GM04504 (cell line): ENCODE measurements around the gene SRPX.

Experiments used
- DNase-seq: peaks from one replicate; pipeline ENCODE4 v3.0.0-alpha.2; 2012; ENCODE audit warnings: low read depth

The SRPX gene

DNA sequence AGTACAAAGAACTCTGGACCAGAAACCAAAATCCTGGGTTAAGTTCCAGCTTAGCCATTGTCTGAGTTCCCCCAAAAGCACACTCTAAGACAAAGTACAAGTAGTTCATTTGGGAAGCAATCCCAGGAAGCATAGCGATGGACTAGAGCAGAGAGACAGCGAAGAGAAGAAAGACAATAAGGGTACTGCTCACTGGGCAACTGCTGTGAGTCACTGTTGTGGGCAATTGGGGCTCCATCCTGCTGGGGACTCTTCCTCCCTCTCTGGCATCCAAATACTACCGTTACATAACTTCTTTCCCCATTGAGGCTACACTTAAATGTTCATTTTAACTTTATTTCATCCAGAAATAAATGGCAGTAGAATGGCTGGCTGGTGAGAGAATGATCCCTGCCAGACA lies 14.1 kb downstream of the SRPX start:
- DNase-seq: no peak

DNA sequence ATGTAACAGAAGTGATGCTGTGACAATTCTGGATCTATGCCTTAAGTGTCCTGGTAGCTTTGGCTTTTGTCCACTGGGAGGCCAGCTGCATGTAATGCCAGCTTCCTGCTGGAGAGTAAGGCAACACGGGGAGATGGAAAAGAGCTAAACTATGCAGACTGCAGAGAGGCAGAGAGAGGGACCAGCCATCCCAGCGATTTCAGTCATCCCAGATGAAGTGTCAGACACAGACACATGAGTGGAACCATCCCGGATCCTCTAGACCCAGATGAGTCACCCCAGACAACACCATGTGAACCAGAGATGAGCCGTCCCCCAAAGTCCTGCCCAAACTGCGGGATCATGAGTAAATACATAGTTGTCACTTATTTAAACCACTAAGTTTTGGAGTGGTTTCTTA lies 14.6 kb downstream of the SRPX start:
- DNase-seq: no peak

DNA sequence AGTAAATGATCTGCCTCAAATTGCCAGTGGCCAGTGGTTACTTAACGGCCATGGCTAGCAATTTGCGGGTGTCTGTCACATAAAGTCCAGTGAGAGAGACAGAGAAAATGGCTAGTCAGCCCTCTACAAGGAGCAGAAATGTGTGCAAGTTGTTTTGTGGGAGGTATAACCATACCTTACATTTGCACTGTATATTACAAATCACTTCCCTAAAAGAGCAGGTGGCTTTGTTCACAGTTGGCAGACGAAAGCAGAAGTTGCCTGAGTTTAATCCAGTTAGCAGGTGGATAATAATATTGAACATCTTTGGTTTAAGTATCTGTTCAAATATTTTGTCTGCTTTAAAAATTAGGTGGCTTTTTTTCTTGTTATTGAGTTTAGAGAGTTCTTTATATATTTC lies 15.6 kb downstream of the SRPX start:
- no peak for DNase-seq

DNA sequence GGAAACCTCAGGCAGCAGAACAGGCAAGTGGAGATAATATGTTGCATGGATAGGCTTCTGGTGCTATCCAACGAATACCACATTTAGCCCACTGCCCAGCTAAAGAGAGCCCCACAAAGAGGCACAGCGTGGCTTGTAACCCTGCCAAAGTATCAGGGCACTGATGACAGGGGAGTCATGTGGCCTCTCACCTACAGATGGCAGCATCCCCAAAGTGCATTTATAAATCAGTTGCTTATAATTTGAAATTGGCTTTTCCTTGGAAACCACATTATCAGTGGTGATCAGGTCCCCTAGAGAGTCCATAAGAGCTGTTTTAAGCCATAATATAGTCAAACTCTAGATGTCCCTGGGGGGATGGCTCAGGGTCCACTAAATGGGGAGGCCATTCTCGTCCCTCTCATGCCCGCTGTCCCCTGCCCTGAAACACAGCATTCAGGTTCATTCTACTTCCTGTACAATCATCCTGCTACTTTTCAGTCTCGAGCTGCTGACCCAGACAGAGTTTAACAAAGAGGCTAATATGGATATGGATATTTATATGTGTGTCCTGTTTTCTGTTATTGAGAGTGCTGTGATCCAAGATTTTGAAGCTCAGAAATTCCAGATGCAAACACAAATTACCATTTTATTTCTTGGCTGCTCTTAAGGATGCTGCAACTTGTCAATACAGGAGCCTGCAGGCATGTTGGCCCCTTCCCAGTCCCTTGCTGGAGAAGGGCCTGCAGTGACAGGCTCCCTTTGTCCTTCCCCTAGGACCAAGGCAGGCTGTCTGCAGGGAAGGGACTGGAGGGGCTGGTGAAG lies 28.5 kb downstream of the SRPX start:
- no peak for DNase-seq

DNA sequence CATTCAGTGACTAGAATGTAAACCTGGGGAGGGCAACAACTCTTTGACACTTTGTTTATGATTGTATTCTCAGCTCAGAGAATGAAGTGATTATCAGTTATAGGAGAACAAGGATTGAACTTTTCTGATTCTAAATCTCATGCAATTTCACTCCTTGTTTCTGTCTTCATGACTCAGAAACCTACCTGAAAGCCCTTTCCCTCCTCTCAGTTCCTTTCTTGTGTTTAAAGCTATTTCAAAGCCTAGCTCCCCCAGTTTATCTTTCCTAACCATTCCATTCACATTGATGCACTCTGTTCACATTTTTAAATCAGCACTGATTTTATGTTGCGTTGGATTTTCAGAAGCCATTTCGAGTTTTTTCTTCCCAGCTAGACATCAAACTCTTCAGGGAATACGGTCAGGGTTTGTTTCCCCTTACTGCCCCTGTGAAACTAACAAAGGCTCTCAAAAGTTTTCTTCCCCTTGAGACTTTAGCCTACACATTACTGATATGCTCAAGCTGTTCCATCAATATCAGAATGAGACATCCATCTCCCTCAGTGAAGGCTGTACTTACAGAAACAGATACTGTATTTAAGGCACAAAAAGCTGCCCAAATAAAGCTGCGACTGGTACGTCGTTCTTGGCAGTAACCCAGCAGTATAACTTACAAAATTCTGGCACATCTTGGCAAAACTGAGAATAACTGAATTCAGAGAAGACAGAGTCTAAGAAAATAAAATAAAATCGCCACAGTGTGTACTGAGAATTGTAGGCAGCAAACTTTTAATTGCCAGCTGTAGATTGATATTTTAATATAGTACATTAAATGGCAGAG lies 31.0 kb downstream of the SRPX start:
- no peak for DNase-seq

DNA sequence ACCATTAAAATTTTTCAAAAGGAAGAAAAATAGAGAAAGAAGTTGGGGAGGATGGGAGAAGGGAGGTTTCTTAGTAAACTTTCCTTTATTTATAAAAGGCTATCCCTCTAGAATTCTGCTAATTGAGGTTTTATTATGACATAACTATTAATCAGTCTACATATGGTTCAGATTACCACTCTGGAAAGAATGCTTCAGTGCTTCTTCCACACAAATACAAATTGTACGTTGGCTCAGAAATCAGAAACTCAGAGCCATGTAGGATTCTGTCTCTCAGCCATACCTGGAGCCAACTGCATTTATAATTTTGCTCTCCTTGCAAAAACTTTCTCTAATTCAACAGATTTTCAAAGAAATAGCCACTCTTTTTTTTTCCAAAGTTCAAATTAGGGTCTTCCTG lies 37.1 kb downstream of the SRPX start:
- no peak for DNase-seq

DNA sequence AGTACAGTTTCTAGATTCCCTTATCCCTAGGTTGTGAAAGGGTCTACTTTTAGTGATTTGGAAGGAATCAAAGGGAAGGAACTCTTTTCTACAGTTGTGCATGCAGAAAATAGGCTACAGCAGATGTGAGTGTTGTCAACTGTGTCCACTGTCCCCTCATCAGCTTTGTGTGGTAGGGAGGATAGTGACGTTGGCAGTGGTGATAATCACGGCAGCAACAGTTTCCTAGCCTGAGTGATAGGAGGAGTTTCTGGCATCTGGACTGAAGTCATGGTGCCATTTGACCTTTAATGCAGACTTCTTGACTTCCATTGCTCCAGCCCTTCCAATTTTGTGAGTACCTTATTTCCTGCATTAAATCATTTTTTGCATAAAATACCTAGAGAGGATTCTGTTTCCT lies 39.3 kb downstream of the SRPX start:
- no peak for DNase-seq

DNA sequence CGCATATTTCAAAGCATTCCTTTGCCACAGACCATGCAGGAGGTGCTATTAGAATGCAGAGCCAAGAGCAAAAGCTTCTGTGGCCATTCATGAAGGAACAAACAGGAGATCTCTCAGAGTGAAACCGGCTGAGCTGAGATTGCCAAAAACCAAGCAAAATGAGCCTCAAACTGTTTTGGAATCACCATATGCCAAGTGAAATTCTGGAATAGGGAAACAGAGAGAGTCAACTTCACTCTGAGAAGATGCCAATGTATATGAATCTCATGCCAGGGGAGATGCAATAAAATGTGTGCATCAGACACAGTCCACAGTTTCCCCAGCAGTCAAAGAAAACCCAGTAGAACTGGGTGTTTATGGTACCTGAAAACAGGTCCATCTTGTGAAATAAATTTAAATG lies 42.3 kb downstream of the SRPX start:
- DNase-seq: no peak

DNA sequence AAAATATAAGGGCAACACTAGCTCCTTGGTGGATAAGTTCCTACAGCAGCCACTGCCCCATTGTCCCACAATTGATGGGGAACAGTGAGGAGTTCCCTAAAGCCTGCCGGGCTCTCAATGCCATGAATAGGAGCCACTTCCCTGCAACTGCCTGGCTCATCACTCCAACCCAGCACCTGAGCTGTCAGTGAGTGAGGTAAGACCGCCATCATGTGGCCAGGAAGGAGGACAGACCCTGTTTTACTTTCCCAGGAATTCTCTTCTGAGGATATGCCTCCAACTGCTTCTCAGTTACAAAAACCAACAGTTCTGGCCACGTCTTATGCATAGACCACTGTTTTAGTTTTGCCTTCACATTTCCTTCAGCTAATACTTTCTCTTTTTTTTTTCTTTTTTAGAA lies 45.5 kb downstream of the SRPX start:
- no peak for DNase-seq

DNA sequence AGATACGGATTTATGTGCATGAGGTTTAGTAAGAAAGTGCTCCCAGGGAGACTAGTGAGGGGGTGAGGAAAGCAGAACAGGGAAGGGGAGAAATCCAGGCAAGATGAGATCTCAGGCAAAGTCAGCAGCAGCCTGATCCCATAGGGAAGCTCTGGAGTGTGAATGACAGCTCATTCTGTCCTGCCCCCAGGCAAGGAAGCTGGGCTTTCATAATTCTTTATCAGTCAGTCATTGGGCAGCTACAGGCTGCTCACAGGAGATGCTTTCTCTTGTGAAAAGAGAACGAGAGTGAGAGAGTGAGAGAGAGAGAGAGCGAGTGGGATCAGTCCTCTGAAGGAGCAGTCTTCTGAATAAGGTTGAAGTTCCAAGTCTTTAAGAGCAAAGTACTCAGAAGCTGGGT lies 48.1 kb downstream of the SRPX start:
- no peak for DNase-seq

DNA sequence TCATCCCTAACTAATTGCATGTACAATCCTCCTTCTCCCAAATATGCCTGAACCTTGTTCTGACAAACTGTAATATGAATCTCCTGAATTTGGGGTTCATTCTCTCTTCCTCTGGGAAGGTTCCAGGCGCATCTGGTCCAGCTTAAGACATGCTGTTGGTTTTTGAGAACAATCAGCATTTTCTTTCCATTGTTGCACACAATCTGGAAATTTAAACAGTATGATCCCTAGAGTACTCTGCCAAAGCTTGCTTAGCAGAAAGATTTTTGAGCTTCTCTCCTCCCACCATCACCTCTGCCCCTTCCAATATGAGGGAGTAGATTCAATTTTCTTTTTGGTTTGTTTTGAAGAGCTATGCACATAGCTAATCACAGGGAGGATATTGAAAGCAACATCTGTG lies 50.1 kb downstream of the SRPX start:
- no peak for DNase-seq

DNA sequence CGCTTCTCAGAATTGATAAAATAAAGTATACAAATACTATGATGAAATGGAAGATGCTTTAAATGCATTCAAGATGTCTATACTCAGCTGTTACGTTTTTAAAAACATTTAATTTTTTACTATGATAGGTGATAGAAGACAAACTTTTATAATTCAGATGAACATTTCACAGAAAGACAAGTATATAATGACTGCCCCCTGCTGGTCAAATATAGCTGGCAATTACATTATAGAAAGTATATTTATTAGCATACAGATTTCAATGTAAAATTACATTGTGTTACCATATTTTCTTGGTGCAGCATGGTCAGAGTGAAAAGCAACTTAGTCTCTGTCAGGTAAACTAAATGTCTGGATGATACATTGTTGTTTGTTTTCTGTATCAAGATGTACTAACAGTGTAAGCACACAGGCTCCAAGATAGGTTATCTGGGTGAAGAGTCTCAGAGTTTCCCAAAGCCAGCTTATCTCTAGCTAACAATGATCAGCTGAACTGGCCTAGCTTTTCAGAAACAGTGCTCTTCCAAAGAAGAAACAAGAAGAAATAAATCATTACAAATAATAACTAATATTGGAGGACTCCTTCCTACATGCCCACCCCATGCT lies 54.1 kb downstream of the SRPX start:
- no peak for DNase-seq

DNA sequence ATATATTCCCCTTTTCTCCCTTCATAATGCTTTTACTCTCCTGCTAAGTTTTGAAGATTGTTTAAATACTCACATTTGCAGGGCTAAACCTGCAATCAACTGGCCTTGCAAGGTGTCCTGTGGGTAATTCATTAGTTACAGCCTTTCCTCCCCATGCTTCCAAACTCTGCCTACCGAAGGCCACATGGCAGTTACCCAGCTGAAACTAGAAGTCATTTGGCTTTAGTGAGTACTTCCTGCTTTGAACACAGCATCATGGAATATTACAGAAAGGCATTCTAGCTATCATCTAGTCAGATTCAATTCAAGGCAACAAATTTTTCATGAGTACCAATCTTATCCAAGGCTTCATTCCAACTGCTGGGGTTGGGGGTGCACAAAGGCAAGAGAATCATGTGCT lies 55.6 kb downstream of the SRPX start:
- DNase-seq: no peak

DNA sequence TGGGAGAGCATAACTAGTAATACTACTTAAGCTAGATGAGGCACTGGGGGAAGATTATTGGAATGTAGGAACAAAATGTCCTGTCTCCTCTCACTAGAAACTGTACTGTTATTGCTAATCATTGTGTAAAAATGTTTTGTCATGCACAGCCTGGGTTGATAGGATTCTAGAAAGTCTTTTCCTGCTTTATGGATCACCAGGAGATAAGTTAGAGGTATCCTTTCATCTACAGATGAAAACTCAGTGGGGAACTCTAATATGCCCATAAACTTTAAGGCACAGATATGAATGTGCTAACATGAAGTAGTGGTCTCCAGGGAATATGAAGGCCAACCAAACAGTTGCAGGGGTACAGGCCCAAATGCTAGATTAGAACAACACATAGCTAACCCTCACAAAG lies 57.5 kb downstream of the SRPX start:
- DNase-seq: no peak

DNA sequence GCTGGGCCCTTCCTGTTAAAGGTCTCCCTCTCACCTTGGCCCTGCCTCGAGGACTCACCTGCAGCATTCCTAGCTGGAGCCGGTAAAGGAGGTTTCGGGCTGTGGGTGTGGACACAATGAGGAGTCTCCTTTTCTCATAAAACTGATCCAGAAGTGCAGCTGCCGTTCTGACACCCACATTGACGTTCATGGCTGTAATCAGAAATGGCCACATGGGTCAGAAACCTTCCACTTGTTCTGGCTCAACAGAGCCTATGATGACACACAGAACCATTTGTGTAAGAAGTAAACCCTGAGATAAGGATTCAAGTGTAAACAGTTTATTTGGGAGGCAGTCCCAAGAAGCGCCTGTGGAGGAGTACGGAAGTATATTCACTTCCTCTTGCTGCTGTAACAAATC lies 63.8 kb downstream of the SRPX start:
- DNase-seq: no peak

DNA sequence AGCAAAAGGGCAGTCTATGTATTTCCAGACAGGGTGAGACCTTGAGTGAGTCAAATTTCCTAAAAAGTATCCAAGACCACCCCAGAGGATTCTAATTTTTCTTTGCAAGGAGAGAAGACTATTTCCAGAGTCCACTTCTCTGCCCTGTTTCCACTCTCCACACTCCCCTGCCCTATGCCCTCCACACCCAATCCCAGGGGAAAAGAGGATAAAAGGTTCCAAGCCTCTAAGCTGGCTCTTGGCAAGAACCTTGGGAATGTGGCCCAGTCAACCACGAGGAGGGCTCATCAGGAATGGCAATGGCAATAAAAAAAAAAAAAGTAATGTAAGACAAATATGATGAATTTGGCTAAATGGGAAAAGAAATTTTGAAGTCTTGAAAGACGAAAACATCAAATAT lies 65.9 kb downstream of the SRPX start:
- no peak for DNase-seq

DNA sequence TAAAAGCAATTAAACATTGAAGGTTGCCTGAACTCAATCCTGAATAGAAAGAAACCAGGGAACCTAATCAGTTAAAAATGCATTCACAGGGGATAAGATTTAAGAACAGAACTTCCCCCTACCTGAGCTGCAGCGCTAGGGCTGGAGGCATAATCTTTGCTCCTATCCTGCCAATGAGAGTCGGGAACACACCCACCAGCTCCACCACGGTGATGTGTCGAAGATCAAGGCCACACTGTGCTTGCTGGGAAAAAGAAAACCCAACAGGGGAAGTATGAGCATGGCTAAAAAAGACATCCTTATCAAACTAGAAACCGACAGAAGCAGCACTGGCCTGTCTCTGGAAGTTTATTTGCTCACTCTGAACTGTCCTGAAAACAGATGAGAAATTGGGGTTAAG lies 66.3 kb downstream of the SRPX start:
- no peak for DNase-seq

DNA sequence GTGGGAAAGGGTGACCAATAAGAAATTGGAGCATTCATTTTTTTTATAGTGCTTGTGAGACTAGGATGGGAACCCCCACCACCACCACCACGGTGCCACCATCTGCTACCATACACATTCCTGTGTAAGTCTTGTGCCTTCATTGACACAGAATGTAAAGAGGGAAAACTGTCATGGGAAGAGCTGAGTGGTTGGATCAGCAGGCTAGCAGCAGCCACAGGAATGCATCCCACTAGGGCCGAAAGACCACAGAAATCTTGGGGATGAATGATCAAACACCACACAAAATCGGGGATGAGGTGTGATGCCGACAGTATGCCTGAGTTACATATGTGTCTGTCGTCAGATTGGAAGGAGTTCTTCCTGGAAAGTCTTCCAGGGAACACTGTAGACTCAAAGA lies 69.2 kb downstream of the SRPX start:
- DNase-seq: no peak

DNA sequence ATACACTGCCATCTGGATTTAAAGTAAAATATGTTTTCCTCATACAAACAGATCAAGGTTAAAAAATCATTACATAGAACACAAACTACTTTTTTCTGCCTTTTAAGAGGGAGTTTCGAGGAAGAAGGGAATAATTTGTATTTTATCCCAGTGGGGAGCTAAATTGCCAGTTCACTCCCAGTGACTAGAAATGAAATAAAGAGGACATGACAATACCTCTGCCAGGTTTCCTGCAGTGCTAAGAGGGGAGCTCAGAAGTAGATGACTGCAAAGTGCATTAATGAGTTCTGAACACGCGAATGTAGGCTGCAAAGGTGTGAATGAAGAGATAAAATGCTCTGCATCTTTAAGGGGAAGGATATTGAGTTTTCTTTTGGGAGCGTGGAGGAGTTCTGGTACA lies 69.7 kb downstream of the SRPX start:
- no peak for DNase-seq

DNA sequence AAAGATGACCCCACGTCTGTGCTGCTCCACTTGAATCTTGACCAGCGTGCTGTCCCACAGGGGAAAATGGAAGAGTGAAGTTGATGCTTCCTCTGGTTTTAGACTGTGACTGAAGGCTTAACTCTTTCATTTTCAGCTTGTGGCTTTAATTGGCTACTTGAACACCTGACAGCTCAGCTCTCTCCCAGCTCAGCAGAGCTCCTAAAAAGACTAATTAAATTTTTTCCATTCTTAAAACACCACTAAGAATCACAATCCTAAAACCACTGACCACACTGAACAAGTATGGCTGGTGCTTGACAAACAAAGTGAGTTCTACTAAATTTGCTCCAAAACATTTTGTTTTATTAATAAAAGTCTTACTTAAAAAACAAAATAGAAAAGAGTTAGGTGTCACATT lies 71.7 kb downstream of the SRPX start:
- DNase-seq: no peak

DNA sequence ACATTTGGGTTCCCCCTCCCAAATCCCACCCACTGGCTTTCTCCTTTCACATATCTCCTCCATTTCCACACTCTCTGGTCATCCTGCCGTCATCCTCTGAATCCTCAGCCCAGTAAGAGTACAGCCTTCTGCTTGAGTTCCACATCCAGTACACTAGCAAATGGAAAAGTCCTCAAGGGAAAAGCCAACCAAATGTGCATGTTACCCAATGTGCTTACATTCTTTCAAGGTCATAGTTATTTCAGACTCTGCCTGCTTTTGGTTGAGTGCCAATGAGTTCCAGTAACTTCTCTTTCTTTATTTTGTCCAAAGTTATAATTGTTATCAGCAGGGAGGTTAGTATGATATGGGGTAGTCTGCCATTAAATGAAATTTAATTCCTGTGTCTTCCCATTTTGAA lies 78.1 kb downstream of the SRPX start:
- no peak for DNase-seq

DNA sequence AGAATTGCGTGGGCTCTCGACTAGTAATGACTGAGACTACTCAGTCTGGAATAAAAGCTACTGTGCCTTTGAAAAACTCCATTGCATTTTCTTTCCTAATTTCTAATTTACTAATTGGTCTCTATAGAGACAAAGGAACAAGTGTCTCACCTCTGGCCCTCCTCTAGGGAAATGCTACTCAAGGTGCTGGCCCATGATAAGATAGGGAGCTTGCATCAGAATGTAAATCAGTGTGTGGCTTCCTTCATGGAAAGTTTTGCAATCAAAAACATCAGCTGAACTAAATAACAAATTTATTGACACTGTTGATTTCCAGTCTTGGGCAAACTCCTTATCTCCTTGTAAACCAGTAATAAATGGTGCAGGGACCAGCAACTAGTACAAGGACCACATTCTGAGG lies 81.8 kb downstream of the SRPX start:
- no peak for DNase-seq

DNA sequence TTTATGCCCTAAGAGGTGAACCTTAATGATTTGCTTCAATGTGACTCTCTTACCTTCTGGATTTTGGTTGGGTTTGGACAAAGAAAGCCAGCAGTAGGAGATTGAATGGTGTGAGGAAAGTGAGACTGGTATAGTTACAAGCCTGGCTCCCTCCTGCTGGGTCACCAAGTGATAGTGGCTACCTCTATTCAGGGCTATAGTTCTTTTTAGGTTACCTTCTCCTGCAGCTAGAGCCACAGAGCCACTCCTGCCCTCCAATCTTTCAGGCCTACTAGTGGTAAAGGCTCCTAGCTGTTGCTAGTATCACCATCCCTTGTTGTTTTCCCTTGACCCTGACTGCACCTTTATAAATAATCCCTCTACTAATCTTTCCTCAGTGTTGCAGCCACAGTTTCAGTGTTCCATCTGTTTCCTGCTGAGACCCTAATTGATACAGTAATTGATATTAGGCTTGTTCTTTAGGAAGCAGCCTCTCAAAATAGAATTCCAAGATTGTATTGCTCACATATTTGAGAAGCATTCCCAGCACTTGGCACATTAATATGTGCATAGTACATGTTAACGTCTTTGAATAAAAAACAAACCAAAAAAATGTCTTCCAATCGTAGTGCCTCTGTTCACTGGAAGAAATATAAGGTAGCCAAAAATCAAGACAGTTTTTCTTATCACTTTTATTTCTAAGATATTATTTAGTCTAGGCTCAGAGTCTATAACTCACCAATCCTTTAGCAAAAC lies 82.3 kb downstream of the SRPX start:
- DNase-seq: no peak
